Right cardiac atrium (tissue), 5 donors: ENCODE measurements around the gene ZNF75A. TPM values are rescaled to one million over a fixed set of nuclear protein-coding genes. Genes with fewer than 3 reads are reported as not detected.

Source experiments
- ATAC-seq, 2 donors: fragments of 200-7000 bp; cut with Tn5 transposase; one replicate each; pipeline versions ENCODE4 v1.8.0 to v1.9.1; 2020; ENCODE audit warnings: moderate library complexity in 2 of 2, mild to moderate bottlenecking in 1 of 2
- DNase-seq, 3 donors: peaks; one replicate each; pipeline ENCODE4 v3.0.0-alpha.2; 2020
- H3K27ac ChIP-seq: one replicate; pipeline ENCODE4 v1.5.1; 2013; ENCODE audit warnings: mild to moderate bottlenecking, low read length, control low read depth, moderate library complexity
- H3K27me3 ChIP-seq: one replicate; pipeline ENCODE4 v1.6.1; 2013; ENCODE audit not compliant: control insufficient read depth, insufficient read depth
- H3K4me1 ChIP-seq: one replicate; pipeline ENCODE4 v1.6.1; 2013; ENCODE audit warnings: low read length; ENCODE audit not compliant: control insufficient read depth, insufficient read depth
- H3K4me3 ChIP-seq: one replicate; pipeline ENCODE4 v1.5.1; 2013; ENCODE audit warnings: low read length, control low read depth
- H3K9me3 ChIP-seq: one replicate; pipeline ENCODE4 v1.6.1; 2013; ENCODE audit warnings: low read length; ENCODE audit not compliant: control insufficient read depth
- WGBS: extraction: QIAGEN DNeasy Blood & Tissue Kit; methylation state at CpG from one replicate; pipeline ENCODE4 v1.1.7; 2013; 5-methylcytosine and 5-hydroxymethylcytosine counted together
- intact Hi-C, 4 donors: fragments of 100-400 bp; cut with DNase I; formaldehyde crosslinking; loops; one replicate each; pipeline versions ENCODE4 v1.11.0 to v1.14.0; 2022 to 2023
- polyA plus RNA-seq: library from polyadenylated mRNA; stranded (reverse); fragments of 200-250 nt; gene quantifications from one replicate; pipeline ENCODE4 v1.2.3, GENCODE V29; 2013
- total RNA-seq, 4 donors: library from RNA; stranded (reverse); fragmentation: NEBNext Ultra II Directional; extraction: Animal tissue kit (Norgen Biotek cat#: 25700); gene quantifications; one replicate each; pipeline ENCODE4 v1.2.1, GENCODE V29; 2021
- donor health status: healthy with polysubstance abuse.
- donor health status: DM: no; HTN: yes; CAD: no.
- donor health status: DM: no; HTN: no; CAD: no.
- donor health status: DM: no; HTN: yes; CAD: no; lungs with severe emphysema.
- donor health status: DM: yes; HTN: yes; CAD: no.

ZNF75A gene
- total and polyA plus RNA-seq, 5 donors, result 16.0 to 23.0 (median 20.9) TPM

- H3K27me3 ChIP-seq, result no peaks in the 10 kb centered on the region
- no peak overlapping the region for H3K4me3 ChIP-seq
- ATAC-seq (no peak), DNase-seq (no peak)
- H3K27ac ChIP-seq, result no peak overlapping the region
- peaks cover 22% of the 10 kb centered on the region for H3K9me3 ChIP-seq
- WGBS, result 95% methylated on average over 3 of the region's 3 CpGs
- H3K4me1 ChIP-seq, result no peaks in the 10 kb centered on the region
- intact Hi-C loops, result no loop called here
Measured at GRCh38 chr16:3292604-3293003, 12.7 kb upstream of the ZNF75A start.

DNA sequence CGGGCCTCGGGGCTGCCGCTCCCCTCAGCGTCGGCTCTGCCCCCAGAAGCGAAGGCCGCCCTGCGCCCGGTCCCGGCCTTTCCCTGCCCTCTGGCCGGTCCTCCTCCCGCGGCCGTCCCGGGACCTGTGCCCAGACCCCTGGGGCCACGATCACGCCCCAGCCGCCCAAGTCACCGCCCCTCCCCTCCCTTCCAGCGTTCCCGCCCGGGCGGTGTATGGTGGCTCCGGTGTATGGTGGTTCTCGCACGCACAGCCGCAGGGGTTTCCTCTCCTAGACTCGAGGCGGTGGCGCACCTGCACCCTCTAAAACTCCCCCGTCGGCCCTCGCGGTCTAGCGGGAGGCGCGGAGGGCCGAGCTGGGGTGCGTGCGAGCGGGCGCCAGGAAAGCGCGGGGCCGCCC is 10.1 kb upstream of the ZNF75A start:
- Histone ChIP-seq H3K9me3 (peaks cover 11% of the 10 kb centered on the region), H3K4me3 (no peak overlapping the region), H3K4me1 (no peaks in the 10 kb centered on the region), H3K27me3 (no peaks in the 10 kb centered on the region), H3K27ac (no peak overlapping the region)
- DNase-seq (no peak), ATAC-seq (peak; percentile 11 to 51)
- 32% methylated on average over 45 of the region's 45 CpGs for WGBS
- intact Hi-C loops, result no loop called here

DNA sequence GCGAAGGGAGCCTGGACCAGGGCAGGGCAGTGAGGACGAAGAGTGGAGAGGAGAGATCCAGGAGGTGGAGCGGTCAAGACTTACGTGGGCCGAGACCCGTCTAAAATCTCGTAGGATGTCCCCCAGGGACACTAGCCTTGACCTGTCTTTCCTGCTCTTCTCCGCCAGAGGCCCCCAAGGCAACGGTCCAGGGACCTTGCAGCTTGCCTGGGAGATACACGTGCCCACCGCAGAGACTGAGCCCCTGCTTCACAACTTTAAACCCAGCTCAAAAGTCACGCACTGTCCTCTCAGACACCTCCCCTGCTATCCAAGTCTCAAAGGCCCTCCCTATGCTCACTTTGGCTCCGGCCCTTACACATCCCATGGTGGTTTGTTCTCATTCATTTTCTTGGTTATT is 9.5 kb upstream of the ZNF75A start:
- WGBS, result 64% methylated on average over 13 of the region's 13 CpGs
- peaks cover 8% of the 10 kb centered on the region for H3K9me3 ChIP-seq
- intact Hi-C loops, result no loop called here

GRCh38 chr16:3304370-3304769 is 927 bp upstream of the ZNF75A start:
- H3K4me1 ChIP-seq, result no peaks in the 10 kb centered on the region
- peak overlapping the region; percentile 83 for H3K4me3 ChIP-seq
- H3K27me3 ChIP-seq, result no peaks in the 10 kb centered on the region
- WGBS, result 72% methylated on average over 4 of the region's 4 CpGs
- no peak for DNase-seq
- H3K9me3 ChIP-seq, result peaks cover 10% of the 10 kb centered on the region
- no peak for ATAC-seq
- intact Hi-C loops, result loop anchor here in 2 of 4 donors (2.0 to 10.0 kb wide), 2 partner anchors 22 to 100 kb away; partner anchors contain the start of genes ZNF174 (in 1 of the 2), ZNF263 (in 1 of the 2) and ZSCAN32 (in 1 of the 2)
- H3K27ac ChIP-seq, result no peak overlapping the region

More for the DNA sequence above, 9.5 kb upstream of the ZNF75A start:
- ATAC-seq (peak in 1 of 2 donors; percentile 18), DNase-seq (no peak)
- H3K4me3 ChIP-seq, result no peak overlapping the region
- H3K4me1 ChIP-seq, result no peaks in the 10 kb centered on the region
- H3K27me3 ChIP-seq, result no peaks in the 10 kb centered on the region
- no peak overlapping the region for H3K27ac ChIP-seq

GRCh38 chr16:3306078-3306477 is 781 bp downstream of the ZNF75A start:
- H3K27ac ChIP-seq, result peak overlapping the region; percentile 97
- peaks cover 7% of the 10 kb centered on the region for H3K9me3 ChIP-seq
- no peaks in the 10 kb centered on the region for H3K27me3 ChIP-seq
- WGBS, result 62% methylated on average over 11 of the region's 11 CpGs
- ATAC-seq, result no peak
- intact Hi-C loops, result loop anchor here in 1 of 4 donors (10.0 kb wide), 1 partner anchor 99 kb away; the partner anchor contains the start of genes ZNF174 and ZSCAN32
- no peak for DNase-seq
- H3K4me1 ChIP-seq, result no peaks in the 10 kb centered on the region
- H3K4me3 ChIP-seq, result peak overlapping the region; percentile 83

DNA sequence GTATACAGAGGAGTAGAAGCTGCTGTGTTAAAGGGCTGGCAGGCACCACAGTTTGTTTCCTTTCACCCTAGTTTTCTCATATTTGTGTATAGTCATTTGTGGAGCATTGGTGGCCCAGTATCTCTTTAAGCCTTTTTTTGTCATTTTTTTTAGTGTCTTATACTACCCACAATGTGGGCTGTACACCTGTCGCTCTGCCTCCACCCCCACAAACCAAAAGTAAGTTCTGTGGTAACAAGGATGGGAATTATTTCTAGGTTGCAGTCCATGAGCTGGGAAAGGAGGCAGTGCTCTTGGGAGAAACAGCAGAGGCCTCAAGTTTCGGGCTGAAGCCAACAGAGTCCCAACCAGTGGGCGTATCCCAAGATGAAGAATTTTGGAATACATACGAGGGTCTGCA is 6.2 kb downstream of the ZNF75A start:
- no peaks in the 10 kb centered on the region for H3K4me1 ChIP-seq
- H3K9me3 ChIP-seq, result peaks cover 17% of the 10 kb centered on the region
- H3K27ac ChIP-seq, result no peak overlapping the region
- intact Hi-C loops, result no loop called here
- no peak overlapping the region for H3K4me3 ChIP-seq
- no peak for ATAC-seq
- DNase-seq, result no peak
- H3K27me3 ChIP-seq, result no peaks in the 10 kb centered on the region
- WGBS, result 97% methylated on average over 4 of the region's 4 CpGs

- Histone ChIP-seq H3K27ac (no peak overlapping the region), H3K4me3 (peak overlapping the region; percentile 39), H3K4me1 (no peaks in the 10 kb centered on the region), H3K9me3 (peaks cover 31% of the 10 kb centered on the region), H3K27me3 (no peaks in the 10 kb centered on the region)
- intact Hi-C loops, result no loop called here
- over 99% methylated on average over 3 of the region's 3 CpGs for WGBS
- ATAC-seq (no peak), DNase-seq (no peak)
Measured at GRCh38 chr16:3317315-3317999, 12.2 kb downstream of the ZNF75A start.

- peaks cover 19% of the 10 kb centered on the region for H3K9me3 ChIP-seq
- DNase-seq (no peak), ATAC-seq (no peak)
- no peak overlapping the region for H3K4me3 ChIP-seq
- no peak overlapping the region for H3K27ac ChIP-seq
- 64% methylated on average over 2 of the region's 2 CpGs for WGBS
- intact Hi-C loops, result loop anchor here in 1 of 4 donors (2.0 kb wide), 1 partner anchor 39 kb away; no protein-coding TSS in a partner anchor
- no peaks in the 10 kb centered on the region for H3K4me1 ChIP-seq
- no peaks in the 10 kb centered on the region for H3K27me3 ChIP-seq
Measured at GRCh38 chr16:3321816-3322215, 16.5 kb downstream of the ZNF75A start.

DNA sequence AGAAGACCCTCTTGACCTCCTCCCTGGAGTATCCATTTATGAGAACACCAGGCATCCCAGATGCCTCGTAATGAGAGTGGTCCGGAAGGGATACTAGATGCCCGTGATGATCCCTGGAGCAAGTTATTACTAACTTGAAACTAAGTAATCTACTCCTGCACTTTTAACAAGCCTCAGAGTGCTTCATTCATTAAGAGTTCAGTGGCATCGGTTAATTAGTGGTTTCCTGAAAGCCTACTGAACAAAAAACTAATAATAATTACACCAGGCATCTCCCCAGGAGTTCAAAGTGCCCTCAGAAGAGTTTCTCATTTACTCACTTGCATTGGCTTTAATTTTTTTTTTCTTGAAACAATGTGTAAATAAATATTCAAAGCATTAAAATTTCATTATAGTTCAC is 22.2 kb downstream of the ZNF75A start:
- Histone ChIP-seq H3K4me3 (no peak overlapping the region), H3K27ac (no peak overlapping the region), H3K9me3 (no peaks in the 10 kb centered on the region), H3K27me3 (no peaks in the 10 kb centered on the region), H3K4me1 (no peaks in the 10 kb centered on the region)
- ATAC-seq, result no peak
- 82% methylated on average over 4 of the region's 4 CpGs for WGBS
- no peak for DNase-seq
- intact Hi-C loops, result no loop called here

DNA sequence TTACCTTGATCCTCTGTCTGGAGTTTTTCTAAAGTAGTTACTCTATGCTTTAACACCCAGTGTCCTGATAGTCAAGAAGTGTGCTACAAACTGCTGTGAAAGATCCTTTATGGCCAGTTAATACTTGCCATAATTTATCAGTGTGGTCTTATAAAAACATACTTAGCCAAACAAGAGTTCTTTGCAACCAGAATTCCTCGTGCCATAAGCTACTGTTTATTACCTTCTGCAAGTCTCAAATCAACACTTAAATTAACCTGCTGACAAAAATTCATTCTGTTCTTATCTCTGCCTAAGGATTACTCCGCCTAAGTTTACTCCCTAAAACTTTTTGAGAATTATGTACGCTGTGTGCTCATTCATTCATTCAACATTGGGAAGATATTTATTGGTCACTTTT is 22.8 kb downstream of the ZNF75A start:
- no peak overlapping the region for H3K27ac ChIP-seq
- H3K4me3 ChIP-seq, result no peak overlapping the region
- intact Hi-C loops, result no loop called here
- WGBS, result 44% methylated on average over 3 of the region's 3 CpGs
- no peaks in the 10 kb centered on the region for H3K27me3 ChIP-seq
- H3K9me3 ChIP-seq, result no peaks in the 10 kb centered on the region
- DNase-seq (no peak), ATAC-seq (no peak)
- H3K4me1 ChIP-seq, result no peaks in the 10 kb centered on the region

DNA sequence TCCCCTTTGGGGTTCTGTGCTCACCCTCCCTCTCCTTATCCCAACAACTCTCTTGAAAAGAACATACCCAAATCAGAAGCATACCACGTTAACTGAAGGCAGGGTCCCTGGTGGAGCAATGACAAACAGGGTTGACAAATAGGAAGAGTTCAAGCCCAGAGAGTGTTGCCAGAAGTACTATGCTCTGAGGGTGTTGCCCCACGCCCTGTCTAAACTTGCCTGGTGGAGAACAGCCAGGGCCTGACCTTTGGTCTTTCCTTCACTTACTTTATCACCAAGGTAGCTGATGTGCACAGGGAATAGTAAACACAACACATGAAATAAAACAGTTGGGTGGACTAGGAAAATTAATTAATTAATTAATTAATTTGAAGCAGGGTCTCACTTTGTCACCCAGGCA is 23.3 kb downstream of the ZNF75A start:
- no peaks in the 10 kb centered on the region for H3K9me3 ChIP-seq
- H3K27me3 ChIP-seq, result no peaks in the 10 kb centered on the region
- WGBS, result 51% methylated on average over 2 of the region's 2 CpGs
- intact Hi-C loops, result no loop called here
- ATAC-seq (no peak), DNase-seq (no peak)
- no peaks in the 10 kb centered on the region for H3K4me1 ChIP-seq
- H3K27ac ChIP-seq, result no peak overlapping the region
- H3K4me3 ChIP-seq, result no peak overlapping the region
